ENCODE measurements around the gene CEP170B. TPM values are rescaled to one million over a fixed set of nuclear protein-coding genes. Genes with fewer than 3 reads are reported as not detected.

Gene CEP170B
- total and polyA plus RNA-seq, 2 donors (not counting 3 experiments of a cell fraction or from before 2014, with no cell fraction given) = 13.9 to 38.6 TPM

GRCh38 chr14:104927432-104927816 is 62.4 kb downstream of the CEP170B start:
- H3K4me1 ChIP-seq (ENCODE audit: control insufficient read depth, extremely low read depth, insufficient read depth, low read length) = peaks cover 3% of the 10 kb centered on the region

More at GRCh38 chr14:104927432-104927816, 62.4 kb downstream of the CEP170B start:
- Histone ChIP-seq H3K9ac (replicated peaks; ENCODE audit: extremely low read depth, insufficient read depth, low read length) (no peak overlapping the region), H3K27ac (ENCODE audit: insufficient read depth, low read depth, low read length) (no peak overlapping the region), H3K27me3 (ENCODE audit: control insufficient read depth in 2 of 2, insufficient read depth in 2 of 2, low read length in 2 of 2) (peaks cover 0 to 4% of the 10 kb centered on the region in 2 experiments), H3K79me2 (ENCODE audit: control insufficient read depth, insufficient read depth, low read length) (no peaks in the 10 kb centered on the region), H3K4me3 (replicated peaks in 1 of 3; ENCODE audit: insufficient read depth in 1 of 3, low read depth in 1 of 3, low read length in 3 of 3) (no peak overlapping the region), H3K9me1 (replicated peaks; ENCODE audit: control insufficient read depth, extremely low read depth, insufficient read depth, low read length) (no peaks in the 10 kb centered on the region), H4K20me1 (replicated peaks; ENCODE audit: control insufficient read depth, extremely low read depth, insufficient read depth, low read length) (no peaks in the 10 kb centered on the region), H3K36me3 (ENCODE audit: control insufficient read depth in 2 of 2, extremely low read depth in 1 of 2, insufficient read depth in 2 of 2, low read length in 2 of 2) (no peaks in the 10 kb centered on the region), H3K9me3 (replicated peaks; ENCODE audit: control insufficient read depth, insufficient read depth, low read length) (no peaks in the 10 kb centered on the region), H2AFZ (ENCODE audit: low read depth, low read length) (no peak overlapping the region), H3K4me2 (ENCODE audit: insufficient read depth, low read length) (no peak overlapping the region)
- no peak for TF ChIP-seq CTCF (IDR thresholded peaks at IDR 0.05; ENCODE audit: extremely low read depth in 1 of 2, insufficient read depth in 1 of 2, low read depth in 1 of 2, low read length in 2 of 2)
- no peak for TF ChIP-seq POLR2AphosphoS5 (IDR thresholded peaks at IDR 0.05; ENCODE audit: insufficient read depth, low read depth, low read length)
- no peak for TF ChIP-seq JUN (IDR thresholded peaks at IDR 0.05; ENCODE audit: borderline replicate concordance, insufficient read depth, insufficient read length, low read depth)
- TF ChIP-seq MAX (IDR thresholded peaks at IDR 0.05; ENCODE audit: insufficient read depth, insufficient read length) = no peak
- TF ChIP-seq POLR2A (IDR thresholded peaks at IDR 0.05; ENCODE audit: low read depth, low read length) = no peak
- TF ChIP-seq EZH2 (IDR thresholded peaks at IDR 0.05; ENCODE audit: borderline replicate concordance, low read depth, low read length, severe bottlenecking) = no peak
- TF ChIP-seq MYC (IDR thresholded peaks at IDR 0.05; ENCODE audit: low read depth, low read length) = no peak
- no peak for TF ChIP-seq GATA2 (IDR thresholded peaks at IDR 0.05; ENCODE audit: insufficient read depth, insufficient read length, low read depth, low read length)
- no peak for TF ChIP-seq FOS (IDR thresholded peaks at IDR 0.05; ENCODE audit: borderline replicate concordance, insufficient read depth, low read length)
- BruUV-seq (replicated peaks) = no TSS peak
- CTCF ChIA-PET = no interaction called here
- dilution Hi-C loops (cut with MboI; ENCODE audit: extremely low pct_ligation_motif_present, low sequenced_read_pairs) = no loop called here
- FAIRE-seq (no peak), DNase-seq (ENCODE audit: low read depth, low spot score) (no peak)
- intact Hi-C loops (cut with micrococcal nuclease) = no loop called here
- POLR2A ChIA-PET = interaction anchor here (0.6 kb wide), 1 partner anchor 63 kb away, joined by 9 read pairs; no protein-coding TSS in a partner anchor
